K562 (cell line): Measurements from ENCODE around the gene NACAD. TPM values are rescaled to one million over a fixed set of nuclear protein-coding genes. Genes with fewer than 3 reads are reported as not detected.

Experiments
- ATAC-seq: fragments of 200-7000 bp; cut with Tn5 transposase; 3 replicates; pipeline ENCODE4 v1.9.1; 2020; ENCODE audit warnings: moderate library complexity
- BruUV-seq: library from RNA; stranded (reverse); fragments of 400-500 nt; replicated peaks from 2 replicates; lab custom pipeline; 2021; lab: Mats Ljungman, UMichigan
- CTCF ChIA-PET: fragments of 300-600 bp; formaldehyde crosslinking; extraction: SDS; loops from one replicate; lab custom pipeline; 2021; ENCODE audit warnings: low intra/inter-chr PET ratio; lab: Yijun Ruan, JAX
- POLR2A ChIA-PET: fragments of 300-600, 350-650 bp; sonication (Branson Sonifier 250); formaldehyde crosslinking; extraction: SDS; loops from one replicate; lab custom pipeline; 2021; ENCODE audit warnings: antibody characterized with exemption, inconsistent platforms; lab: Yijun Ruan, JAX
- DNase-seq, 4 experiments: peaks; one replicate each; pipeline versions ENCODE4 v3.0.0 to v3.0.0-alpha.2; 2011 to 2018; ENCODE audit warnings: low spot score in 3 of 4, mixed read lengths in 3 of 4; ENCODE audit errors: extremely low read depth in 1 of 4
- FAIRE-seq: peaks from 2 replicates; lab custom pipeline; 2011; peaks lifted over from hg19 to GRCh38; lab: Jason Lieb, UNC
- H2AFZ ChIP-seq: 2 replicates; pipeline ENCODE4 v1.6.0; 2011; ENCODE audit warnings: low read depth, low read length, control low read depth, inconsistent platforms
- H3K27ac ChIP-seq: fragments of 200-600 bp; 3 replicates; pipeline ENCODE4 v1.8.0; 2011; ENCODE audit warnings: low read depth, mild to moderate bottlenecking, control low read depth, inconsistent platforms, low read length, moderate library complexity, mixed read lengths; ENCODE audit errors: extremely low read depth
- H3K27me3 ChIP-seq, 2 experiments: fragments of 300-600 bp in 1 of 2; 2 replicates in 1 of 2; 3 replicates in 1 of 2; pipeline versions ENCODE4 v1.6.0 to v1.8.0; 2011; ENCODE audit warnings: inconsistent platforms in 2 of 2, low read length in 2 of 2, mild to moderate bottlenecking in 1 of 2, mixed read lengths in 1 of 2, moderate library complexity in 1 of 2; ENCODE audit not compliant: control insufficient read depth in 2 of 2, insufficient read depth in 2 of 2
- H3K36me3 ChIP-seq: fragments of 300-600 bp; 3 replicates; pipeline ENCODE4 v1.8.0; 2011; ENCODE audit warnings: mild to moderate bottlenecking, low read length, inconsistent platforms; ENCODE audit not compliant: control insufficient read depth, insufficient read depth
- H3K4me1 ChIP-seq, 2 experiments: fragments of 200-600 bp in 1 of 2; replicated peaks in 1 of 2; 2 replicates in 1 of 2; 3 replicates in 1 of 2; pipeline versions ENCODE4 v1.5.1 to v1.8.0; 2011; ENCODE audit warnings: inconsistent platforms in 2 of 2, low read length in 2 of 2, mild to moderate bottlenecking in 1 of 2, mixed read lengths in 1 of 2, moderate library complexity in 1 of 2; ENCODE audit not compliant: control insufficient read depth in 2 of 2, insufficient read depth in 2 of 2
- H3K4me2 ChIP-seq: 2 replicates; pipeline ENCODE4 v1.6.1; 2011; ENCODE audit warnings: low read length, control low read depth, inconsistent platforms, mixed read lengths; ENCODE audit not compliant: insufficient read depth
- H3K4me3 ChIP-seq: fragments of 200-600 bp; sonication (generic), shearing (Covaris generic); 2 replicates; pipeline ENCODE4 v1.5.1; 2016; ENCODE audit warnings: control low read depth, inconsistent platforms
- H3K79me2 ChIP-seq: fragments of 200-600 bp; 3 replicates; pipeline ENCODE4 v1.8.0; 2011; ENCODE audit warnings: low read length, inconsistent platforms; ENCODE audit not compliant: control insufficient read depth, insufficient read depth
- H3K9ac ChIP-seq, 2 experiments: 2 replicates each; pipeline versions ENCODE4 v1.6.0 to v1.6.1; 2011; ENCODE audit warnings: low read depth in 2 of 2, low read length in 2 of 2, control low read depth in 1 of 2, inconsistent platforms in 1 of 2, mild to moderate bottlenecking in 1 of 2, mixed read lengths in 1 of 2; ENCODE audit not compliant: insufficient read depth in 1 of 2
- H3K9me1 ChIP-seq: one replicate; pipeline ENCODE4 v1.6.0; 2011; ENCODE audit warnings: inconsistent platforms, mild to moderate bottlenecking, low read length, moderate library complexity; ENCODE audit not compliant: control insufficient read depth, insufficient read depth
- H3K9me3 ChIP-seq: replicated peaks from 2 replicates; pipeline ENCODE4 v1.5.1; 2011; ENCODE audit warnings: low read depth, low read length, inconsistent platforms; ENCODE audit not compliant: control insufficient read depth, insufficient read depth
- H4K20me1 ChIP-seq: replicated peaks from 2 replicates; pipeline ENCODE4 v1.6.1; 2011; ENCODE audit warnings: low read length, inconsistent platforms, mixed read lengths; ENCODE audit not compliant: control insufficient read depth, insufficient read depth
- CHD1 ChIP-seq: fragments of 200-600 bp; sonication (generic); IDR thresholded peaks from one replicate; pipeline ENCODE4 v1.6.1; 2012; ENCODE audit warnings: mild to moderate bottlenecking, moderate library complexity, low read length, inconsistent platforms
- CHD4 ChIP-seq: fragments of 200-600 bp; sonication (generic); IDR thresholded peaks from 3 replicates; pipeline ENCODE4 v1.6.1; 2012; ENCODE audit warnings: low read depth, mild to moderate bottlenecking, mixed read lengths, low read length, inconsistent platforms; ENCODE audit not compliant: insufficient read depth, insufficient replicate concordance, poor library complexity, severe bottlenecking
- ETV1 ChIP-seq: fragments of 450-650 bp; conservative IDR thresholded peaks from 2 replicates; pipeline ENCODE4 v1.6.1; 2016; ENCODE audit warnings: missing genetic modification characterization, control low read depth, low read depth, missing compliant biosample characterization
- TEAD1 ChIP-seq, 2 experiments: fragments of 450-650 bp in 1 of 2; sonication (generic) in 1 of 2; formaldehyde crosslinking; IDR thresholded peaks; 2 replicates each; pipeline versions ENCODE4 v1.4.0 to v1.8.0; 2020 to 2022; ENCODE audit warnings: mild to moderate bottlenecking in 2 of 2, missing genetic modification reagents in 1 of 2
- TSC22D4 ChIP-seq: fragments of 450-650 bp; IDR thresholded peaks from 2 replicates; pipeline ENCODE4 v1.6.1; 2016; ENCODE audit warnings: missing genetic modification characterization, missing biosample characterization, control low read depth
- ZNF12 ChIP-seq: sonication (generic); formaldehyde crosslinking; IDR thresholded peaks from 2 replicates; pipeline ENCODE4 v1.4.0; 2020; ENCODE audit warnings: mild to moderate bottlenecking, missing genetic modification reagents
- ZNF316 ChIP-seq: fragments of 450-650 bp; IDR thresholded peaks from 2 replicates; pipeline ENCODE4 v1.6.1; 2016
- ZNF778 ChIP-seq: fragments of 450-650 bp; formaldehyde crosslinking; IDR thresholded peaks from 2 replicates; pipeline ENCODE4 v1.4.0; 2020; ENCODE audit warnings: mild to moderate bottlenecking, moderate library complexity
- ZSCAN32 ChIP-seq: fragments of 450-650 bp; formaldehyde crosslinking; IDR thresholded peaks from 2 replicates; pipeline ENCODE4 v1.4.0; 2020; ENCODE audit warnings: mild to moderate bottlenecking, moderate library complexity
- WGBS: fragments of 100-300 bp; shearing (Covaris generic); methylation state at CpG from one replicate; pipeline ENCODE4 v1.1.6; 2016; ENCODE audit warnings: low coverage, mixed read lengths; ENCODE audit not compliant: insufficient coverage; ENCODE audit errors: missing lambda C conversion rate; 5-methylcytosine and 5-hydroxymethylcytosine counted together
- in situ Hi-C: fragments of 300-500 bp; cut with MboI; formaldehyde crosslinking; loops from 4 replicates; pipeline ENCODE4 v1.15.0; 2018; ENCODE audit warnings: inconsistent platforms, mixed read lengths
- intact Hi-C: fragments of 100-400 bp; cut with micrococcal nuclease; formaldehyde crosslinking; loops from 2 replicates; pipeline ENCODE4 v1.14.2; 2022
- polyA plus RNA-seq, 8 experiments: library from polyadenylated mRNA; depleted of rRNA in 4 of 8; stranded (reverse) in 5 of 8; unstranded in 3 of 8; fragments of >200 nt; fragmentation: Nextera tagmentation in 2 of 8; fragmentation: Illumina TruSeq in 1 of 8; extraction: Ambion mirVana in 2 of 8; extraction: Trizol in 1 of 8; gene quantifications; 2 replicates each; pipeline versions ENCODE4 v1.2.1 to v1.2.3, GENCODE V29; 2011 to 2014; ENCODE audit warnings: inconsistent platforms in 1 of 8, missing spikeins in 1 of 8
- total RNA-seq, 7 experiments: library from RNA; depleted of rRNA in 6 of 7; stranded (reverse); fragments of >200 nt in 6 of 7; fragmentation: Illumina TruSeq in 2 of 7; extraction: Trizol in 2 of 7; gene quantifications; 2 replicates each; pipeline versions ENCODE4 v1.2.1 to v1.2.3, GENCODE V29; 2011 to 2021; ENCODE audit warnings: low replicate concordance in 1 of 7
- TF ChIP-seq, protein P1 (sequence below): fragments of 450-650 bp; formaldehyde crosslinking; IDR thresholded peaks from 2 replicates; pipeline ENCODE4 v1.4.0; 2020; ENCODE audit warnings: mild to moderate bottlenecking, moderate library complexity
- TF ChIP-seq, protein P2 (sequence below): fragments of 450-650 bp; formaldehyde crosslinking; IDR thresholded peaks from 2 replicates; pipeline ENCODE4 v1.4.0; 2020; ENCODE audit warnings: mild to moderate bottlenecking, moderate library complexity
- TF ChIP-seq, protein P3 (sequence below): sonication (generic); formaldehyde crosslinking; IDR thresholded peaks from 2 replicates; pipeline ENCODE4 v1.8.0; 2023; ENCODE audit warnings: mild to moderate bottlenecking, missing genetic modification reagents

NACAD gene
- total and polyA plus RNA-seq, 9 of the 15 experiments (the other 6 are each of a cell fraction or from before 2014, with no cell fraction given): under 0.01 to 0.03 (median 0.02) TPM; not detected in 5

DNA sequence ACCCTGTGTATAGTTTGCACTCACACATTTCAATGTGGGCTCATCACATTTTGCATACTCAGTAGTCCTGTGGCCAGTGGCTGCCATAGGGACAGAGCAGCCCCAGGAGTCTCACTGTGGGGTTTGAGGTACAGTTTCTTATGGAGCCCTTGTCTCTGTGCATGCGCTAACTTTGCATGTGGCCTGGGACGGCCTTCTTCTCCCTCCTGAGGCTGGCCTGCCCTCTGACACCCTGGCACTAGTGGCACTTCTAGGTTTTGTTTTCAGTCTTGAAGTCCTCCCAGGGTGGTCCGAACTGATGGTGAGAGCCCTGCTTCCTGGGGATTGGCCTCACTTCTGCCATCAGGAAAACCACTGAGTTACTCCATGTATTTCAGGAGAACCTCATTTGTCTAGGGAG, 21.2 kb downstream of the NACAD start:
- CTCF ChIA-PET: no interaction called here
- no peak for ATAC-seq
- 97% methylated on average over 3 of the region's 3 CpGs for WGBS

More for the DNA sequence above, 21.2 kb downstream of the NACAD start:
- POLR2A ChIA-PET: no interaction called here
- Histone ChIP-seq H3K79me2 (0 out of 3 replicates have a peak, but pooled peaks cover 3% of the 10 kb centered on the region), H3K36me3 (peaks cover 84% of the 10 kb centered on the region), H4K20me1 (no peaks in the 10 kb centered on the region), H3K9me1 (peaks cover 6% of the 10 kb centered on the region), H2AFZ (no peak overlapping the region), H3K27me3 (no peaks in the 10 kb centered on the region), H3K9me3 (no peaks in the 10 kb centered on the region), H3K27ac (no peak overlapping the region), H3K4me3 (no peak overlapping the region), H3K4me1 (peaks cover 0 to 5% of the 10 kb centered on the region in 2 experiments; a peak in 1 of 5 replicates), H3K9ac (no peak overlapping the region), H3K4me2 (no peak overlapping the region)
- TF ChIP-seq TEAD1 (CRISPR knock-in tag; IDR thresholded peaks at IDR 0.05): no peak
- no peak for TF ChIP-seq ZNF778
- TF ChIP-seq ZSCAN32 (CRISPR knock-in tag): no peak
- no peak for TF ChIP-seq ZNF12 (CRISPR knock-in tag)
- TF ChIP-seq CHD4: no peak
- TF ChIP-seq, protein P1, sequence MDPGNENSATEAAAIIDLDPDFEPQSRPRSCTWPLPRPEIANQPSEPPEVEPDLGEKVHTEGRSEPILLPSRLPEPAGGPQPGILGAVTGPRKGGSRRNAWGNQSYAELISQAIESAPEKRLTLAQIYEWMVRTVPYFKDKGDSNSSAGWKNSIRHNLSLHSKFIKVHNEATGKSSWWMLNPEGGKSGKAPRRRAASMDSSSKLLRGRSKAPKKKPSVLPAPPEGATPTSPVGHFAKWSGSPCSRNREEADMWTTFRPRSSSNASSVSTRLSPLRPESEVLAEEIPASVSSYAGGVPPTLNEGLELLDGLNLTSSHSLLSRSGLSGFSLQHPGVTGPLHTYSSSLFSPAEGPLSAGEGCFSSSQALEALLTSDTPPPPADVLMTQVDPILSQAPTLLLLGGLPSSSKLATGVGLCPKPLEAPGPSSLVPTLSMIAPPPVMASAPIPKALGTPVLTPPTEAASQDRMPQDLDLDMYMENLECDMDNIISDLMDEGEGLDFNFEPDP (CRISPR knock-in tag): no peak
- TF ChIP-seq CHD1: no peak
- TF ChIP-seq ZNF316: no peak
- TF ChIP-seq TSC22D4: no peak
- TF ChIP-seq, protein P2, sequence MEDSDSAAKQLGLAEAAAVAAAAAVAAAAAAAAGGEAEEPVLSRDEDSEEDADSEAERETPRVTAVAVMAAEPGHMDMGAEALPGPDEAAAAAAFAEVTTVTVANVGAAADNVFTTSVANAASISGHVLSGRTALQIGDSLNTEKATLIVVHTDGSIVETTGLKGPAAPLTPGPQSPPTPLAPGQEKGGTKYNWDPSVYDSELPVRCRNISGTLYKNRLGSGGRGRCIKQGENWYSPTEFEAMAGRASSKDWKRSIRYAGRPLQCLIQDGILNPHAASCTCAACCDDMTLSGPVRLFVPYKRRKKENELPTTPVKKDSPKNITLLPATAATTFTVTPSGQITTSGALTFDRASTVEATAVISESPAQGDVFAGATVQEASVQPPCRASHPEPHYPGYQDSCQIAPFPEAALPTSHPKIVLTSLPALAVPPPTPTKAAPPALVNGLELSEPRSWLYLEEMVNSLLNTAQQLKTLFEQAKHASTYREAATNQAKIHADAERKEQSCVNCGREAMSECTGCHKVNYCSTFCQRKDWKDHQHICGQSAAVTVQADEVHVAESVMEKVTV (CRISPR knock-in tag): no peak
- TF ChIP-seq, protein P3, sequence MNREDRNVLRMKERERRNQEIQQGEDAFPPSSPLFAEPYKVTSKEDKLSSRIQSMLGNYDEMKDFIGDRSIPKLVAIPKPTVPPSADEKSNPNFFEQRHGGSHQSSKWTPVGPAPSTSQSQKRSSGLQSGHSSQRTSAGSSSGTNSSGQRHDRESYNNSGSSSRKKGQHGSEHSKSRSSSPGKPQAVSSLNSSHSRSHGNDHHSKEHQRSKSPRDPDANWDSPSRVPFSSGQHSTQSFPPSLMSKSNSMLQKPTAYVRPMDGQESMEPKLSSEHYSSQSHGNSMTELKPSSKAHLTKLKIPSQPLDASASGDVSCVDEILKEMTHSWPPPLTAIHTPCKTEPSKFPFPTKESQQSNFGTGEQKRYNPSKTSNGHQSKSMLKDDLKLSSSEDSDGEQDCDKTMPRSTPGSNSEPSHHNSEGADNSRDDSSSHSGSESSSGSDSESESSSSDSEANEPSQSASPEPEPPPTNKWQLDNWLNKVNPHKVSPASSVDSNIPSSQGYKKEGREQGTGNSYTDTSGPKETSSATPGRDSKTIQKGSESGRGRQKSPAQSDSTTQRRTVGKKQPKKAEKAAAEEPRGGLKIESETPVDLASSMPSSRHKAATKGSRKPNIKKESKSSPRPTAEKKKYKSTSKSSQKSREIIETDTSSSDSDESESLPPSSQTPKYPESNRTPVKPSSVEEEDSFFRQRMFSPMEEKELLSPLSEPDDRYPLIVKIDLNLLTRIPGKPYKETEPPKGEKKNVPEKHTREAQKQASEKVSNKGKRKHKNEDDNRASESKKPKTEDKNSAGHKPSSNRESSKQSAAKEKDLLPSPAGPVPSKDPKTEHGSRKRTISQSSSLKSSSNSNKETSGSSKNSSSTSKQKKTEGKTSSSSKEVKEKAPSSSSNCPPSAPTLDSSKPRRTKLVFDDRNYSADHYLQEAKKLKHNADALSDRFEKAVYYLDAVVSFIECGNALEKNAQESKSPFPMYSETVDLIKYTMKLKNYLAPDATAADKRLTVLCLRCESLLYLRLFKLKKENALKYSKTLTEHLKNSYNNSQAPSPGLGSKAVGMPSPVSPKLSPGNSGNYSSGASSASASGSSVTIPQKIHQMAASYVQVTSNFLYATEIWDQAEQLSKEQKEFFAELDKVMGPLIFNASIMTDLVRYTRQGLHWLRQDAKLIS (CRISPR knock-in tag): no peak
- no peak for TF ChIP-seq ETV1
- in situ Hi-C loops: no loop called here
- FAIRE-seq (no peak), DNase-seq (no peak)
- intact Hi-C loops: no loop called here
- no TSS peak for BruUV-seq
